IMR-90 (cell line): Measurements from ENCODE around the gene MAGEB3. TPM values are rescaled to one million over a fixed set of nuclear protein-coding genes. Genes with fewer than 3 reads are reported as not detected.

Experiments used
- ATAC-seq: fragments of 200-7000 bp; cut with Tn5 transposase; 2 replicates; pipeline ENCODE4 v1.9.1; 2020; ENCODE audit warnings: low read depth, mild to moderate bottlenecking, moderate library complexity
- BruUV-seq: library from RNA; stranded (reverse); fragments of 400-500 nt; replicated peaks from 2 replicates; lab custom pipeline; 2021; lab: Mats Ljungman, UMichigan
- CTCF ChIA-PET: fragments of 300-600 bp; formaldehyde crosslinking; extraction: SDS; loops from one replicate; lab custom pipeline; 2021; ENCODE audit warnings: antibody characterized with exemption; lab: Yijun Ruan, JAX
- POLR2A ChIA-PET: fragments of 300-600 bp; sonication (Branson Sonifier 250); formaldehyde crosslinking; loops from one replicate; lab custom pipeline; 2022; ENCODE audit warnings: antibody characterized with exemption; ENCODE audit not compliant: unreplicated experiment; lab: Charles Lee
- DNase-seq: peaks from one replicate; pipeline ENCODE4 v3.0.0; 2013
- H2AFZ ChIP-seq: replicated peaks from 2 replicates; pipeline ENCODE3; 2013; ENCODE audit warnings: low read length, mild to moderate bottlenecking; ENCODE audit not compliant: poor library complexity
- H2AK5ac ChIP-seq: 2 replicates; pipeline ENCODE4 v1.6.1; 2013; ENCODE audit warnings: low read depth, low read length, inconsistent platforms
- H2AK9ac ChIP-seq: replicated peaks from 2 replicates; pipeline ENCODE3; 2013; ENCODE audit warnings: mild to moderate bottlenecking, low read depth, low read length, moderate library complexity; ENCODE audit not compliant: poor library complexity
- H2BK120ac ChIP-seq: 2 replicates; pipeline ENCODE4 v1.6.1; 2013; ENCODE audit warnings: low read depth, low read length, inconsistent platforms
- H2BK15ac ChIP-seq: 3 replicates; pipeline ENCODE4 v1.6.1; 2013; ENCODE audit warnings: low read depth, low read length, inconsistent platforms
- H2BK20ac ChIP-seq: 2 replicates; pipeline ENCODE4 v1.6.1; 2013; ENCODE audit warnings: low read depth, mild to moderate bottlenecking, inconsistent platforms, low read length, moderate library complexity
- H2BK5ac ChIP-seq: 2 replicates; pipeline ENCODE4 v1.6.1; 2013; ENCODE audit warnings: mild to moderate bottlenecking, low read depth, low read length, inconsistent platforms; ENCODE audit not compliant: poor library complexity, severe bottlenecking
- H3K14ac ChIP-seq: replicated peaks from 2 replicates; pipeline ENCODE4 v1.6.1; 2013; ENCODE audit warnings: low read depth, low read length, inconsistent platforms
- H3K18ac ChIP-seq: 2 replicates; pipeline ENCODE4 v1.6.1; 2013; ENCODE audit warnings: low read depth, low read length, control low read depth
- H3K23ac ChIP-seq: 2 replicates; pipeline ENCODE4 v1.6.1; 2013; ENCODE audit warnings: low read depth, low read length, inconsistent platforms
- H3K27ac ChIP-seq: 2 replicates; pipeline ENCODE4 v1.5.1; 2013; ENCODE audit warnings: mild to moderate bottlenecking, control low read depth, low read length; ENCODE audit not compliant: insufficient read depth
- H3K27me3 ChIP-seq: 2 replicates; pipeline ENCODE4 v1.6.1; 2013; ENCODE audit warnings: low read length; ENCODE audit not compliant: control insufficient read depth, insufficient read depth
- H3K36me3 ChIP-seq: 2 replicates; pipeline ENCODE4 v1.6.1; 2013; ENCODE audit warnings: low read length, mixed read lengths; ENCODE audit not compliant: control insufficient read depth, insufficient read depth
- H3K4ac ChIP-seq: 2 replicates; pipeline ENCODE4 v1.6.1; 2013; ENCODE audit warnings: low read depth, low read length, inconsistent platforms
- H3K4me1 ChIP-seq: 2 replicates; pipeline ENCODE4 v1.6.1; 2013; ENCODE audit warnings: low read length, mixed read lengths; ENCODE audit not compliant: control insufficient read depth, insufficient read depth
- H3K4me2 ChIP-seq: 2 replicates; pipeline ENCODE4 v1.6.1; 2013; ENCODE audit warnings: low read depth, mild to moderate bottlenecking, control low read depth, low read length, moderate library complexity
- H3K4me3 ChIP-seq: 2 replicates; pipeline ENCODE4 v1.5.1; 2013; ENCODE audit warnings: low read depth, mild to moderate bottlenecking, control low read depth, low read length, moderate library complexity; ENCODE audit not compliant: insufficient read depth
- H3K56ac ChIP-seq: 2 replicates; pipeline ENCODE4 v1.6.1; 2013; ENCODE audit warnings: low read length, inconsistent platforms; ENCODE audit not compliant: insufficient read depth; ENCODE audit errors: extremely low read depth
- H3K79me1 ChIP-seq, 2 experiments: 2 replicates each; pipeline ENCODE4 v1.6.1; 2013; ENCODE audit warnings: low read length in 2 of 2, inconsistent platforms in 1 of 2, low read depth in 1 of 2
- H3K9ac ChIP-seq: 2 replicates; pipeline ENCODE4 v1.6.1; 2013; ENCODE audit warnings: low read depth, low read length, control low read depth
- H3K9me1 ChIP-seq: 2 replicates; pipeline ENCODE4 v1.6.1; 2013; ENCODE audit warnings: low read length, inconsistent platforms; ENCODE audit not compliant: insufficient read depth
- H3K9me3 ChIP-seq: 2 replicates; pipeline ENCODE4 v1.6.1; 2013; ENCODE audit warnings: low read length; ENCODE audit not compliant: control insufficient read depth, insufficient read depth
- H4K20me1 ChIP-seq: 2 replicates; pipeline ENCODE4 v1.6.1; 2013; ENCODE audit warnings: low read length, inconsistent platforms; ENCODE audit not compliant: insufficient read depth
- H4K5ac ChIP-seq: 2 replicates; pipeline ENCODE4 v1.6.1; 2013; ENCODE audit warnings: mild to moderate bottlenecking, low read depth, low read length, control low read depth
- H4K8ac ChIP-seq, 2 experiments: 2 replicates each; pipeline ENCODE4 v1.6.1; 2013; ENCODE audit warnings: low read depth in 2 of 2, low read length in 2 of 2, control low read depth in 1 of 2, inconsistent platforms in 1 of 2
- H4K91ac ChIP-seq: 2 replicates; pipeline ENCODE4 v1.6.1; 2013; ENCODE audit warnings: low read depth, low read length, inconsistent platforms; ENCODE audit not compliant: insufficient read depth
- CHD1 ChIP-seq: IDR thresholded peaks from 2 replicates; pipeline ENCODE4 v1.6.1; 2012; ENCODE audit warnings: low read depth, low read length, improper control_type of control experiment
- FOS ChIP-seq: fragments of 150-350 bp; IDR thresholded peaks from 2 replicates; pipeline ENCODE4 v1.6.1; 2016; ENCODE audit warnings: low read depth, low read length
- MAFK ChIP-seq: IDR thresholded peaks from 2 replicates; pipeline ENCODE4 v1.6.1; 2012; ENCODE audit warnings: low read depth, low read length, improper control_type of control experiment
- MAZ ChIP-seq: IDR thresholded peaks from 2 replicates; pipeline ENCODE4 v1.6.1; 2012; ENCODE audit warnings: low read depth, mild to moderate bottlenecking, low read length, improper control_type of control experiment, moderate library complexity, borderline replicate concordance
- MXI1 ChIP-seq: IDR thresholded peaks from 2 replicates; pipeline ENCODE4 v1.6.1; 2012; ENCODE audit warnings: low read depth, mild to moderate bottlenecking, low read length, moderate library complexity, borderline replicate concordance
- NFE2L2 ChIP-seq: fragments of 150-350 bp; IDR thresholded peaks from 2 replicates; pipeline ENCODE4 v1.6.1; 2016; ENCODE audit warnings: low read depth, mild to moderate bottlenecking, low read length
- POLR2A ChIP-seq: IDR thresholded peaks from 2 replicates; pipeline ENCODE4 v1.6.1; 2012; ENCODE audit warnings: mild to moderate bottlenecking, low read depth, low read length
- RAD21 ChIP-seq: IDR thresholded peaks from 2 replicates; pipeline ENCODE4 v1.6.1; 2012; ENCODE audit warnings: low read length, improper control_type of control experiment
- RCOR1 ChIP-seq: IDR thresholded peaks from 2 replicates; pipeline ENCODE4 v1.6.1; 2012; ENCODE audit warnings: mild to moderate bottlenecking, low read length, improper control_type of control experiment; ENCODE audit not compliant: insufficient replicate concordance
- WGBS, 2 experiments: methylation state at CpG; one replicate each; pipeline versions ENCODE4 v1.1.5 to v1.1.7; 2013; ENCODE audit warnings: missing lambda C conversion rate in 2 of 2; ENCODE audit not compliant: insufficient read length in 1 of 2; ENCODE audit errors: extremely low coverage in 2 of 2; 5-methylcytosine and 5-hydroxymethylcytosine counted together
- dilution Hi-C: fragments of 300-500 bp; cut with HindIII; formaldehyde crosslinking; loops from one replicate; pipeline ENCODE4 v1.14.3; 2018; ENCODE audit warnings: low sequenced_read_pairs; ENCODE audit not compliant: unreplicated experiment
- in situ Hi-C: fragments of 300-500 bp; cut with MboI; formaldehyde crosslinking; loops from 3 replicates; pipeline ENCODE4 v1.14.3; 2019; ENCODE audit warnings: low sequenced_read_pairs, inconsistent platforms, mixed read lengths
- intact Hi-C: fragments of 100-400 bp; cut with micrococcal nuclease; formaldehyde crosslinking; loops from 2 replicates; pipeline ENCODE4 v1.10.0; 2022
- polyA plus RNA-seq, 3 experiments: library from polyadenylated mRNA; depleted of rRNA; stranded (reverse); fragments of >200 nt; gene quantifications; 2 replicates each; pipeline ENCODE4 v1.2.3, GENCODE V29; 2012; ENCODE audit warnings: low replicate concordance in 1 of 3
- total RNA-seq: library from RNA; depleted of rRNA; stranded (reverse); fragments of >200 nt; gene quantifications from 2 replicates; pipeline ENCODE4 v1.2.3, GENCODE V29; 2012
- TF ChIP-seq, protein P1 (sequence below): fragments of 150-350 bp; IDR thresholded peaks from 2 replicates; pipeline ENCODE4 v1.6.1; 2017; ENCODE audit warnings: mild to moderate bottlenecking, antibody characterized with exemption, low read length, low read depth
- TF ChIP-seq, protein P2 (sequence below): fragments of 150-350 bp; IDR thresholded peaks from 2 replicates; pipeline ENCODE4 v1.6.1; 2016; ENCODE audit warnings: low read depth, mild to moderate bottlenecking, low read length, moderate library complexity, borderline replicate concordance
- TF ChIP-seq, protein P3 (sequence below): conservative IDR thresholded peaks from 2 replicates; pipeline ENCODE4 v1.5.1; 2012; ENCODE audit warnings: mild to moderate bottlenecking, low read depth, low read length, improper control_type of control experiment

The MAGEB3 gene
- total and polyA plus RNA-seq, 2 of the 4 experiments (the other 2 are of a cell fraction): not detected

DNA sequence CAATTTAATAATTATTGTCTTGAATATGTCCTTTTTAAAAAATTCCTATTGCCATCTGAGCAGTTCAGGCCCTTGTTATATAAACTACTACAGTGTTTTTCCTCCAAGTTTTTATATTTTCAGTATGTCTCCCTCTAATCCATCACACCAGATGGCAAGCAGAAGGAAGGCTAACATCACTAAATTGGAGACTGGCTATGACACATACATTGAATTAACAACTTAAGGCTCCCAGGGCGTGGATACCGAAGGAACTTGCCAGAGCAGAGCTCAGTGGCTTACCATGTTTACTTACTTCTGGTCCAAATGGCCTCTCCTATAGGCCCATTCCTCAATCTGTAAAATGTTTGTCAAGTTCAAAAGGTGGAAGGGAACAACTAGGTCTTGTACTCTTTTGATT is 29.5 kb downstream of the MAGEB3 start:
- CTCF ChIA-PET: no interaction called here
- Histone ChIP-seq H2BK120ac (no peak overlapping the region), H3K27ac (no peak overlapping the region), H2AFZ (no peak overlapping the region), H2BK5ac (no peak overlapping the region), H3K9me3 (no peaks in the 10 kb centered on the region), H3K23ac (no peak overlapping the region), H4K8ac (no peak overlapping the region), H4K20me1 (no peaks in the 10 kb centered on the region), H4K91ac (no peak overlapping the region), H2BK15ac (no peak overlapping the region), H3K36me3 (no peaks in the 10 kb centered on the region), H2AK9ac (no peak overlapping the region), H3K4ac (no peak overlapping the region), H4K5ac (no peak overlapping the region), H3K27me3 (peaks cover 5% of the 10 kb centered on the region), H3K4me3 (no peak overlapping the region), H3K79me1 (no peaks in the 10 kb centered on the region), H3K9ac (no peak overlapping the region), H3K14ac (no peak overlapping the region; the same call in 1 of the 2 replicates), H3K4me2 (no peak overlapping the region), H3K4me1 (no peaks in the 10 kb centered on the region), H2BK20ac (no peak overlapping the region), H2AK5ac (no peak overlapping the region), H3K18ac (no peak overlapping the region), H3K56ac (no peak overlapping the region), H3K9me1 (no peaks in the 10 kb centered on the region)
- intact Hi-C loops: no loop called here
- TF ChIP-seq FOS: no peak
- no peak for TF ChIP-seq MXI1
- no peak for TF ChIP-seq CHD1
- TF ChIP-seq RAD21: no peak
- no peak for TF ChIP-seq MAZ
- no peak for TF ChIP-seq MAFK
- TF ChIP-seq, protein P1, sequence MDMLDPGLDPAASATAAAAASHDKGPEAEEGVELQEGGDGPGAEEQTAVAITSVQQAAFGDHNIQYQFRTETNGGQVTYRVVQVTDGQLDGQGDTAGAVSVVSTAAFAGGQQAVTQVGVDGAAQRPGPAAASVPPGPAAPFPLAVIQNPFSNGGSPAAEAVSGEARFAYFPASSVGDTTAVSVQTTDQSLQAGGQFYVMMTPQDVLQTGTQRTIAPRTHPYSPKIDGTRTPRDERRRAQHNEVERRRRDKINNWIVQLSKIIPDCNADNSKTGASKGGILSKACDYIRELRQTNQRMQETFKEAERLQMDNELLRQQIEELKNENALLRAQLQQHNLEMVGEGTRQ: no peak
- TF ChIP-seq, protein P2, sequence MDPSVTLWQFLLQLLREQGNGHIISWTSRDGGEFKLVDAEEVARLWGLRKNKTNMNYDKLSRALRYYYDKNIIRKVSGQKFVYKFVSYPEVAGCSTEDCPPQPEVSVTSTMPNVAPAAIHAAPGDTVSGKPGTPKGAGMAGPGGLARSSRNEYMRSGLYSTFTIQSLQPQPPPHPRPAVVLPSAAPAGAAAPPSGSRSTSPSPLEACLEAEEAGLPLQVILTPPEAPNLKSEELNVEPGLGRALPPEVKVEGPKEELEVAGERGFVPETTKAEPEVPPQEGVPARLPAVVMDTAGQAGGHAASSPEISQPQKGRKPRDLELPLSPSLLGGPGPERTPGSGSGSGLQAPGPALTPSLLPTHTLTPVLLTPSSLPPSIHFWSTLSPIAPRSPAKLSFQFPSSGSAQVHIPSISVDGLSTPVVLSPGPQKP: no peak
- no peak for TF ChIP-seq POLR2A
- TF ChIP-seq, protein P3, sequence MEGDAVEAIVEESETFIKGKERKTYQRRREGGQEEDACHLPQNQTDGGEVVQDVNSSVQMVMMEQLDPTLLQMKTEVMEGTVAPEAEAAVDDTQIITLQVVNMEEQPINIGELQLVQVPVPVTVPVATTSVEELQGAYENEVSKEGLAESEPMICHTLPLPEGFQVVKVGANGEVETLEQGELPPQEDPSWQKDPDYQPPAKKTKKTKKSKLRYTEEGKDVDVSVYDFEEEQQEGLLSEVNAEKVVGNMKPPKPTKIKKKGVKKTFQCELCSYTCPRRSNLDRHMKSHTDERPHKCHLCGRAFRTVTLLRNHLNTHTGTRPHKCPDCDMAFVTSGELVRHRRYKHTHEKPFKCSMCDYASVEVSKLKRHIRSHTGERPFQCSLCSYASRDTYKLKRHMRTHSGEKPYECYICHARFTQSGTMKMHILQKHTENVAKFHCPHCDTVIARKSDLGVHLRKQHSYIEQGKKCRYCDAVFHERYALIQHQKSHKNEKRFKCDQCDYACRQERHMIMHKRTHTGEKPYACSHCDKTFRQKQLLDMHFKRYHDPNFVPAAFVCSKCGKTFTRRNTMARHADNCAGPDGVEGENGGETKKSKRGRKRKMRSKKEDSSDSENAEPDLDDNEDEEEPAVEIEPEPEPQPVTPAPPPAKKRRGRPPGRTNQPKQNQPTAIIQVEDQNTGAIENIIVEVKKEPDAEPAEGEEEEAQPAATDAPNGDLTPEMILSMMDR: no peak
- TF ChIP-seq NFE2L2: no peak
- TF ChIP-seq RCOR1: no peak
- WGBS, 2 experiments: no CpG with 5 or more reads among the region's 2 CpGs
- ATAC-seq (no peak), DNase-seq (no peak)
- in situ Hi-C loops: no loop called here
- BruUV-seq: no TSS peak
- POLR2A ChIA-PET: no interaction called here
- dilution Hi-C loops: no loop called here
